HEK293 (cell line): ENCODE measurements around the gene RBP7.

Source experiments
- CTCF ChIA-PET: fragments of 350-600 bp; formaldehyde crosslinking; extraction: SDS; loops from one replicate; lab custom pipeline; 2021; ENCODE audit warnings: antibody characterized with exemption; lab: Yijun Ruan, JAX
- POLR2A ChIA-PET: fragments of 300-600 bp; formaldehyde crosslinking; extraction: SDS; loops from one replicate; lab custom pipeline; 2020; ENCODE audit warnings: antibody characterized with exemption, inconsistent platforms; lab: Yijun Ruan, JAX
- H3K27ac ChIP-seq: fragments of 200-500 bp; sonication (Bioruptor generic); 2 replicates; pipeline ENCODE4 v1.5.1; 2014; ENCODE audit warnings: low read depth, low read length, control low read depth, inconsistent platforms; ENCODE audit errors: extremely low read depth
- H3K36me3 ChIP-seq, 2 experiments: fragments of 200-500 bp in 1 of 2; sonication (Bioruptor generic) in 1 of 2; 1 replicate in 1 of 2; 2 replicates in 1 of 2; pipeline ENCODE4 v1.5.1; 2014 to 2017; ENCODE audit warnings: inconsistent platforms in 2 of 2, low read length in 2 of 2; ENCODE audit not compliant: control insufficient read depth in 2 of 2, insufficient read depth in 1 of 2
- H3K4me1 ChIP-seq: fragments of 200-500 bp; sonication (Bioruptor generic); 2 replicates; pipeline ENCODE4 v1.5.1; 2014; ENCODE audit warnings: mild to moderate bottlenecking, low read length, inconsistent platforms; ENCODE audit not compliant: control insufficient read depth, insufficient read depth
- H3K4me3 ChIP-seq: 2 replicates; pipeline ENCODE4 v1.5.1; 2011; ENCODE audit warnings: low read depth, mild to moderate bottlenecking, control low read depth, low read length, moderate library complexity
- H3K9me3 ChIP-seq: fragments of 200-500 bp; sonication (Bioruptor generic); 2 replicates; pipeline ENCODE4 v1.5.1; 2014; ENCODE audit warnings: low read depth, low read length, inconsistent platforms; ENCODE audit not compliant: control insufficient read depth, insufficient read depth
- PATZ1 ChIP-seq: fragments of 450-650 bp; formaldehyde crosslinking; IDR thresholded peaks from 2 replicates; pipeline ENCODE4 v1.5.1; 2016; ENCODE audit warnings: missing biosample characterization, missing genetic modification characterization
- SP2 ChIP-seq: fragments of 450-650 bp; formaldehyde crosslinking; IDR thresholded peaks from 2 replicates; pipeline ENCODE4 v1.5.1; 2016; ENCODE audit warnings: missing biosample characterization, missing genetic modification characterization
- SP3 ChIP-seq: fragments of 450-650 bp; formaldehyde crosslinking; IDR thresholded peaks from 2 replicates; pipeline ENCODE4 v1.5.1; 2016; ENCODE audit warnings: missing biosample characterization, missing genetic modification characterization
- ZBTB26 ChIP-seq: fragments of 450-650 bp; formaldehyde crosslinking; optimal IDR thresholded peaks from 2 replicates; pipeline ENCODE3; 2016; ENCODE audit warnings: missing biosample characterization, mild to moderate bottlenecking, missing genetic modification characterization
- ZBTB8A ChIP-seq: fragments of 450-650 bp; formaldehyde crosslinking; IDR thresholded peaks from 2 replicates; pipeline ENCODE4 v1.5.1; 2016; ENCODE audit warnings: missing biosample characterization, missing genetic modification characterization
- ZFHX2 ChIP-seq: fragments of 450-650 bp; formaldehyde crosslinking; conservative IDR thresholded peaks from 2 replicates; pipeline ENCODE4 v1.5.1; 2016; ENCODE audit warnings: missing biosample characterization, missing genetic modification characterization
- ZIC2 ChIP-seq: fragments of 450-650 bp; formaldehyde crosslinking; IDR thresholded peaks from 2 replicates; pipeline ENCODE4 v1.5.1; 2016; ENCODE audit warnings: missing biosample characterization, missing genetic modification characterization
- ZNF341 ChIP-seq: fragments of 450-650 bp; formaldehyde crosslinking; IDR thresholded peaks from 2 replicates; pipeline ENCODE4; 2016; ENCODE audit warnings: low read depth, missing biosample characterization, missing genetic modification characterization
- ZNF398 ChIP-seq: fragments of 450-650 bp; formaldehyde crosslinking; IDR thresholded peaks from 2 replicates; pipeline ENCODE4 v1.5.1; 2017; ENCODE audit warnings: missing biosample characterization, missing genetic modification characterization
- ZNF488 ChIP-seq: fragments of 450-650 bp; formaldehyde crosslinking; IDR thresholded peaks from 2 replicates; pipeline ENCODE4 v1.5.1; 2016; ENCODE audit warnings: missing biosample characterization, missing genetic modification characterization
- ZNF521 ChIP-seq: fragments of 450-650 bp; formaldehyde crosslinking; IDR thresholded peaks from 2 replicates; pipeline ENCODE4 v1.5.1; 2017; ENCODE audit warnings: missing biosample characterization, mild to moderate bottlenecking, missing genetic modification characterization
- ZNF654 ChIP-seq: fragments of 450-650 bp; formaldehyde crosslinking; IDR thresholded peaks from 2 replicates; pipeline ENCODE4 v1.5.1; 2016; ENCODE audit warnings: low read depth, missing biosample characterization, missing genetic modification characterization
- ZNF843 ChIP-seq: fragments of 450-650 bp; formaldehyde crosslinking; IDR thresholded peaks from 2 replicates; pipeline ENCODE4 v1.5.1; 2016; ENCODE audit warnings: missing biosample characterization, missing genetic modification characterization
- TF ChIP-seq, protein P1 (sequence below): fragments of 450-650 bp; IDR thresholded peaks from 2 replicates; pipeline ENCODE4 v1.5.1; 2018; ENCODE audit warnings: missing biosample characterization, missing genetic modification characterization
- TF ChIP-seq, protein P2 (sequence below): fragments of 450-650 bp; formaldehyde crosslinking; IDR thresholded peaks from 2 replicates; pipeline ENCODE4 v1.5.1; 2016; ENCODE audit warnings: missing biosample characterization, missing genetic modification characterization, borderline replicate concordance
- TF ChIP-seq, protein P3 (sequence below): fragments of 450-650 bp; formaldehyde crosslinking; IDR thresholded peaks from 2 replicates; pipeline ENCODE4 v1.5.1; 2016; ENCODE audit warnings: missing biosample characterization, missing genetic modification characterization

RBP7 gene

DNA sequence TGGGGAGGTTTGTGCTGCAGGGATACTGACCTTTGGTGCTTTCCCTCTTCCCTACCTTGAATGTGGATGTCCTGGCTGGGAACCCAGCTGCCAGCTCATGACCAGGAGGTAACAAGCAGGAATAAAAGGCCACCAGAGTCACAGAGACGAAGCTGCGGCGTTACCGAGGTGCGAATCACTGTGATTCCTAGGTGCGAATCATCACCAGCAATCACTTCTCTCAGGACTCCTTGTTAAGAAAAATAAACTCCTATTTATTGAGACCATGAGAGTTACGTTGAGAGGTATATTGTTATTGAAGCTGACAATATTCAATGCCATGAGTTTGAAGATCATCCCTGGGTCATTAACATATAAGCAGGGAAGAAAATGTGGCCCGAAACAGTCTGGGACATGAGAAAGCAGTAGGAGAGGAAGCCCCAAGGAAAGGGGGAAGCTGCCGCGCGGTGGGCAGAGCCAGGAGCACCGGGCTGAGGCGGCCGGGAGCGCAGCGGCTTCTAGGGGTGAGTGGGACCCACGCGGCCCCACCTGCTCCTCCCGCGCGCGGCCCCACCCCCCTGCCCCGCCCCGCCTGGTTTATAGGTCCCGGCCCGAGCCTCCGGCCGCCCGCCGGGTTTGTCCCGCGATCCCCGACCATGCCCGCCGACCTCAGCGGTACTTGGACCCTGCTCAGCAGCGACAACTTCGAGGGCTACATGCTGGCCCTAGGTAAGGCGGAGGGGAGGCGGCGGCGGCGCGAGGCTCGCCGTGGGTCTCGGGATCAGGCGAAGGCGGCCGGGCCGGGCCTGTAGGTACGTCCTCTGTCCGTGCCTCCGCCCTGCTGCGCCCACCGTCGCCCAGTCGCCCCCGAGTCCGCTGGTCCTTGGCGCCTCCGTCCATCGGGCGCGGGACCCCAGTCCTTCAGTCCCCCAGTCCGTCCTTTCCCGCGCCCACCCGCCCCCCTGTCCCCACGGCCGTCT is at the start of gene RBP7 (continued):
- TF ChIP-seq ZBTB26 (tag by site-specific recombination) (peak; percentile 54), ZNF398 (tag by site-specific recombination) (no peak), SP2 (0 out of 2 replicates have a peak, but pooled peaks have one; percentile 6), ZFHX2 (peak; percentile 30; the same call in 1 of the 2 replicates), PATZ1 (tag by site-specific recombination) (0 out of 2 replicates have a peak, but pooled peaks have one; percentile 22), ZBTB8A (peak; percentile 44), SP3 (tag by site-specific recombination) (peak; percentile 50), ZNF654 (tag by site-specific recombination) (no peak)
- TF ChIP-seq, protein P1, sequence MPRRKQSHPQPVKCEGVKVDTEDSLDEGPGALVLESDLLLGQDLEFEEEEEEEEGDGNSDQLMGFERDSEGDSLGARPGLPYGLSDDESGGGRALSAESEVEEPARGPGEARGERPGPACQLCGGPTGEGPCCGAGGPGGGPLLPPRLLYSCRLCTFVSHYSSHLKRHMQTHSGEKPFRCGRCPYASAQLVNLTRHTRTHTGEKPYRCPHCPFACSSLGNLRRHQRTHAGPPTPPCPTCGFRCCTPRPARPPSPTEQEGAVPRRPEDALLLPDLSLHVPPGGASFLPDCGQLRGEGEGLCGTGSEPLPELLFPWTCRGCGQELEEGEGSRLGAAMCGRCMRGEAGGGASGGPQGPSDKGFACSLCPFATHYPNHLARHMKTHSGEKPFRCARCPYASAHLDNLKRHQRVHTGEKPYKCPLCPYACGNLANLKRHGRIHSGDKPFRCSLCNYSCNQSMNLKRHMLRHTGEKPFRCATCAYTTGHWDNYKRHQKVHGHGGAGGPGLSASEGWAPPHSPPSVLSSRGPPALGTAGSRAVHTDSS (tag by site-specific recombination), result no peak
- TF ChIP-seq, protein P2, sequence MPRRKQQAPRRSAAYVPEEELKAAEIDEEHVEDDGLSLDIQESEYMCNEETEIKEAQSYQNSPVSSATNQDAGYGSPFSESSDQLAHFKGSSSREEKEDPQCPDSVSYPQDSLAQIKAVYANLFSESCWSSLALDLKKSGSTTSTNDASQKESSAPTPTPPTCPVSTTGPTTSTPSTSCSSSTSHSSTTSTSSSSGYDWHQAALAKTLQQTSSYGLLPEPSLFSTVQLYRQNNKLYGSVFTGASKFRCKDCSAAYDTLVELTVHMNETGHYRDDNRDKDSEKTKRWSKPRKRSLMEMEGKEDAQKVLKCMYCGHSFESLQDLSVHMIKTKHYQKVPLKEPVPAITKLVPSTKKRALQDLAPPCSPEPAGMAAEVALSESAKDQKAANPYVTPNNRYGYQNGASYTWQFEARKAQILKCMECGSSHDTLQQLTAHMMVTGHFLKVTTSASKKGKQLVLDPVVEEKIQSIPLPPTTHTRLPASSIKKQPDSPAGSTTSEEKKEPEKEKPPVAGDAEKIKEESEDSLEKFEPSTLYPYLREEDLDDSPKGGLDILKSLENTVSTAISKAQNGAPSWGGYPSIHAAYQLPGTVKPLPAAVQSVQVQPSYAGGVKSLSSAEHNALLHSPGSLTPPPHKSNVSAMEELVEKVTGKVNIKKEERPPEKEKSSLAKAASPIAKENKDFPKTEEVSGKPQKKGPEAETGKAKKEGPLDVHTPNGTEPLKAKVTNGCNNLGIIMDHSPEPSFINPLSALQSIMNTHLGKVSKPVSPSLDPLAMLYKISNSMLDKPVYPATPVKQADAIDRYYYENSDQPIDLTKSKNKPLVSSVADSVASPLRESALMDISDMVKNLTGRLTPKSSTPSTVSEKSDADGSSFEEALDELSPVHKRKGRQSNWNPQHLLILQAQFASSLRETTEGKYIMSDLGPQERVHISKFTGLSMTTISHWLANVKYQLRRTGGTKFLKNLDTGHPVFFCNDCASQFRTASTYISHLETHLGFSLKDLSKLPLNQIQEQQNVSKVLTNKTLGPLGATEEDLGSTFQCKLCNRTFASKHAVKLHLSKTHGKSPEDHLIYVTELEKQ (tag by site-specific recombination), result no peak

DNA sequence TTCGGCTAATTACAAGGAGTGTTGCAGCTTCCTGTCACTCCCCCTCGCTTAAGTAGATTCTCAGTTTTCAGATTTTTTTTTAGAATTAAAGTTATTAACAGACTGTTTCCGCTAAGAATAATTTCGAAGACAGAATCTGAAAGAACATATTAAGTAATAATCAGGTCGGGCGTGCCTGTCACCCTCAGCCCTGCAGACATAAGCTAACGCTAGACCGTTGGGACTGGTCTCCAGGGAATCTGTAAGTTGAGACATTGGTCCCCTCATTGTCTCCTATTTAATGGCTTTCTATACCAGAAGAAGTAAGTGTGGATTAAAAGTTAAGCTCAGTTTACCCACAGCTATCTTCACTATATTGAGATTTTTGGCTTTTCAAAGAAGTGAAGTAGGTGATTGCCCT is 39.3 kb upstream of the RBP7 start:
- CTCF ChIA-PET, result interaction anchor here (0.6 kb wide), 1 partner anchor 25 kb away, joined by 3 read pairs; no protein-coding TSS in a partner anchor
- TF ChIP-seq, protein P3, sequence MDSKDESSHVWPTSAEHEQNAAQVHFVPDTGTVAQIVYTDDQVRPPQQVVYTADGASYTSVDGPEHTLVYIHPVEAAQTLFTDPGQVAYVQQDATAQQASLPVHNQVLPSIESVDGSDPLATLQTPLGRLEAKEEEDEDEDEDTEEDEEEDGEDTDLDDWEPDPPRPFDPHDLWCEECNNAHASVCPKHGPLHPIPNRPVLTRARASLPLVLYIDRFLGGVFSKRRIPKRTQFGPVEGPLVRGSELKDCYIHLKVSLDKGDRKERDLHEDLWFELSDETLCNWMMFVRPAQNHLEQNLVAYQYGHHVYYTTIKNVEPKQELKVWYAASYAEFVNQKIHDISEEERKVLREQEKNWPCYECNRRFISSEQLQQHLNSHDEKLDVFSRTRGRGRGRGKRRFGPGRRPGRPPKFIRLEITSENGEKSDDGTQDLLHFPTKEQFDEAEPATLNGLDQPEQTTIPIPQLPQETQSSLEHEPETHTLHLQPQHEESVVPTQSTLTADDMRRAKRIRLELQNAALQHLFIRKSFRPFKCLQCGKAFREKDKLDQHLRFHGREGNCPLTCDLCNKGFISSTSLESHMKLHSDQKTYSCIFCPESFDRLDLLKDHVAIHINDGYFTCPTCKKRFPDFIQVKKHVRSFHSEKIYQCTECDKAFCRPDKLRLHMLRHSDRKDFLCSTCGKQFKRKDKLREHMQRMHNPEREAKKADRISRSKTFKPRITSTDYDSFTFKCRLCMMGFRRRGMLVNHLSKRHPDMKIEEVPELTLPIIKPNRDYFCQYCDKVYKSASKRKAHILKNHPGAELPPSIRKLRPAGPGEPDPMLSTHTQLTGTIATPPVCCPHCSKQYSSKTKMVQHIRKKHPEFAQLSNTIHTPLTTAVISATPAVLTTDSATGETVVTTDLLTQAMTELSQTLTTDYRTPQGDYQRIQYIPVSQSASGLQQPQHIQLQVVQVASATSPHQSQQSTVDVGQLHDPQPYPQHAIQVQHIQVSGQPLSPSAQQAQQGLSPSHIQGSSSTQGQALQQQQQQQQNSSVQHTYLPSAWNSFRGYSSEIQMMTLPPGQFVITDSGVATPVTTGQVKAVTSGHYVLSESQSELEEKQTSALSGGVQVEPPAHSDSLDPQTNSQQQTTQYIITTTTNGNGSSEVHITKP (tag by site-specific recombination), result no peak
- TF ChIP-seq ZNF341 (tag by site-specific recombination), result no peak
- TF ChIP-seq PATZ1 (tag by site-specific recombination), result no peak
- no peak for TF ChIP-seq ZNF488
- TF ChIP-seq ZNF843 (tag by site-specific recombination), result no peak
- no peak for TF ChIP-seq ZNF521
- no peak for TF ChIP-seq ZIC2 (tag by site-specific recombination)

More for the DNA sequence above, 39.3 kb upstream of the RBP7 start:
- Histone ChIP-seq H3K4me1 (0 out of 2 replicates have a peak, but pooled peaks cover 4% of the 10 kb centered on the region), H3K27ac (no peak overlapping the region), H3K4me3 (no peak overlapping the region), H3K9me3 (no peaks in the 10 kb centered on the region), H3K36me3 (peaks cover 0 to 3% of the 10 kb centered on the region in 2 experiments; a peak in 2 of 3 replicates)
- POLR2A ChIA-PET, result no interaction called here
